Heart right ventricle (tissue), 16 donors: Measurements from ENCODE around the gene HIF3A. TPM values are rescaled to one million over a fixed set of nuclear protein-coding genes. Genes with fewer than 3 reads are reported as not detected.

Source experiments
- ATAC-seq, 8 donors: fragments of 200-7000 bp; cut with Tn5 transposase; one replicate each; pipeline ENCODE4 v1.9.1; 2020; ENCODE audit warnings: mild to moderate bottlenecking in 8 of 8, moderate library complexity in 8 of 8, moderate number of reproducible peaks in 1 of 8
- DNase-seq, 2 donors: peaks; one replicate each; pipeline ENCODE4 v3.0.0-alpha.2; 2020
- H3K27ac ChIP-seq, 10 donors: fragments of 200-600 bp; sonication (generic) in 2 of 10; one replicate each; pipeline versions ENCODE4 v1.5.0 to v1.8.0; 2020 to 2022; ENCODE audit warnings: mild to moderate bottlenecking in 3 of 10
- H3K27me3 ChIP-seq, 7 donors: fragments of 200-600 bp; one replicate each; pipeline ENCODE4 v1.8.0; 2021 to 2022; ENCODE audit warnings: mild to moderate bottlenecking in 2 of 7
- H3K36me3 ChIP-seq, 9 donors: fragments of 200-600 bp; sonication (generic) in 1 of 9; one replicate each; pipeline versions ENCODE4 v1.5.0 to v1.8.0; 2020 to 2022; ENCODE audit warnings: mild to moderate bottlenecking in 2 of 9
- H3K4me1 ChIP-seq, 9 donors: fragments of 200-600 bp; sonication (generic) in 1 of 9; one replicate each; pipeline versions ENCODE4 v1.5.0 to v1.8.0; 2020 to 2022; ENCODE audit warnings: mild to moderate bottlenecking in 4 of 9
- H3K4me3 ChIP-seq, 10 donors: fragments of 200-600 bp; sonication (generic) in 2 of 10; one replicate each; pipeline versions ENCODE4 v1.5.0 to v1.8.0; 2020 to 2022; ENCODE audit warnings: mild to moderate bottlenecking in 7 of 10, moderate library complexity in 2 of 10
- H3K9me3 ChIP-seq, 11 donors: fragments of 200-600 bp in 10 of 11; sonication (generic) in 2 of 11; one replicate each; pipeline versions ENCODE4 v1.5.0 to v1.8.0; 2013 to 2022; ENCODE audit warnings: mild to moderate bottlenecking in 2 of 11, control low read depth in 1 of 11, moderate library complexity in 1 of 11
- WGBS, 2 donors: extraction: QIAGEN DNeasy Blood & Tissue Kit; methylation state at CpG; one replicate each; pipeline ENCODE4 v1.1.7; 2013; ENCODE audit warnings: inconsistent platforms in 1 of 2; 5-methylcytosine and 5-hydroxymethylcytosine counted together
- intact Hi-C, 10 donors: fragments of 100-400 bp; cut with DNase I; formaldehyde crosslinking; loops; one replicate each; pipeline versions ENCODE4 v1.11.1 to v1.14.2; 2022
- polyA plus RNA-seq, 2 donors: library from polyadenylated mRNA; stranded (reverse); fragments of 200-250 nt; gene quantifications; one replicate each; pipeline ENCODE4 v1.2.3, GENCODE V29; 2013
- total RNA-seq, 10 donors: library from RNA; stranded (reverse); fragmentation: NEBNext Ultra II Directional in 3 of 10; extraction: Animal tissue kit (Norgen Biotek cat#: 25700) in 3 of 10; gene quantifications; one replicate each; pipeline versions ENCODE4 v1.2.1 to v1.2.4, GENCODE V29; 2021 to 2023
- TF ChIP-seq, protein P1 (sequence below), 9 donors: fragments of 200-600 bp; sonication (generic) in 2 of 9; IDR thresholded peaks; one replicate each; pipeline versions ENCODE4 v1.5.0 to v1.8.0; 2021 to 2022; ENCODE audit warnings: antibody characterized with exemption in 9 of 9, mild to moderate bottlenecking in 5 of 9, moderate library complexity in 1 of 9
- donor health status: Arrhythmogenic right ventricular cardiomyopathy.
- donor health status: ischemic (EF 13 %, LVEDD 7.1; RV severe dilation, severe dysfunction).
- donor health status: healthy with polysubstance abuse.
- donor health status: DM: no; HTN: yes; CAD: no.
- donor health status: DM: no; HTN: no; CAD: no.
- donor health status: ischemic (EF 25% LVEDD 6.9; RV normal size, moderate dysfunction).
- donor health status: ischemic (EF 25% LVEDD 5.7; RV mildly dilated, moderate dysfunction).
- donor health status: healthy.
- donor health status: DM: yes; HTN: yes; CAD: no.
- donor health status: Ischemic cardiomyopathy.
- donor health status: ischemic (EF 35%, LVEDD 5.7; RV mildly dilated, moderate dysfunction).
- donor health status: nonischemic (EF 11% LVEDD 7.7; RV severe dilation, severe dysfunction).
- donor health status: DM: yes; HTN: yes; CAD: no.
- donor health status: PGD.
- donor health status: ischemic (EF 29% LVEDD 5.4; RV normal size, mild dysfunction).
- donor health status: nonischemic (EF 23%, LVEDD 6.1; RV moderate dilation, normal function).

HIF3A gene
- total and polyA plus RNA-seq, 12 donors: 22.7 to 204 (median 48.9) TPM

DNA sequence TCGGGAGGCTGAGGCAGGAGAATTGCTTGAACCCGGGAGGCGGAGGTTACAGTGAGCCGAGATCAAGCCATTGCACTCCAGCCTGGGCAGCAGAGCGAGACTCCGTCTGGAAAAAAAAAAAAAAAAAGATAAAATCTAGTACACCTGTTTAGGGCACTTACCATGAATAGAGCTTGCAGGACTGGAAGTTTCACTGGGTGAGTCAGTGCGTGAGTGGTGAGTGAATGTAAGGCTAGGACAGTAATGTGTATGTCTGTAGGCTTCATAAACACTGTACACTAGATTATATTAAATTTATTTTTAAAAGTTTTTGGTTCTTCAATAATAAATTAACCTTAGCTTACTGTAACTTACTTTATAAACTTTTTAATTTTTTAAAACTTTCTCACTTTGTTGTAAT is 73.0 kb downstream of the HIF3A start:
- 91 to 93% methylated on average over 7 of the region's 7 CpGs for WGBS, 2 donors
- no peak for ATAC-seq

GRCh38 chr19:46371371-46371901 is 74.6 kb downstream of the HIF3A start:
- intact Hi-C loops: no loop called here
- peaks cover 15 to 59% (median 45%) of the 10 kb centered on the region in 9 donors for H3K4me1 ChIP-seq
- H3K4me3 ChIP-seq: no peak overlapping the region
- H3K27me3 ChIP-seq: no peaks in the 10 kb centered on the region
- WGBS, 2 donors: 58 to 73% methylated on average over 10 of the region's 10 CpGs
- DNase-seq (no peak), ATAC-seq (no peak)
- peak overlapping the region in 3 of 10 donors; percentile 25 to 51 (median 35) for H3K27ac ChIP-seq
- TF ChIP-seq, protein P1, sequence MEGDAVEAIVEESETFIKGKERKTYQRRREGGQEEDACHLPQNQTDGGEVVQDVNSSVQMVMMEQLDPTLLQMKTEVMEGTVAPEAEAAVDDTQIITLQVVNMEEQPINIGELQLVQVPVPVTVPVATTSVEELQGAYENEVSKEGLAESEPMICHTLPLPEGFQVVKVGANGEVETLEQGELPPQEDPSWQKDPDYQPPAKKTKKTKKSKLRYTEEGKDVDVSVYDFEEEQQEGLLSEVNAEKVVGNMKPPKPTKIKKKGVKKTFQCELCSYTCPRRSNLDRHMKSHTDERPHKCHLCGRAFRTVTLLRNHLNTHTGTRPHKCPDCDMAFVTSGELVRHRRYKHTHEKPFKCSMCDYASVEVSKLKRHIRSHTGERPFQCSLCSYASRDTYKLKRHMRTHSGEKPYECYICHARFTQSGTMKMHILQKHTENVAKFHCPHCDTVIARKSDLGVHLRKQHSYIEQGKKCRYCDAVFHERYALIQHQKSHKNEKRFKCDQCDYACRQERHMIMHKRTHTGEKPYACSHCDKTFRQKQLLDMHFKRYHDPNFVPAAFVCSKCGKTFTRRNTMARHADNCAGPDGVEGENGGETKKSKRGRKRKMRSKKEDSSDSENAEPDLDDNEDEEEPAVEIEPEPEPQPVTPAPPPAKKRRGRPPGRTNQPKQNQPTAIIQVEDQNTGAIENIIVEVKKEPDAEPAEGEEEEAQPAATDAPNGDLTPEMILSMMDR (IDR thresholded peaks at IDR 0.05): no peak
- H3K36me3 ChIP-seq: peaks cover 0 to 60% (median 7%) of the 10 kb centered on the region in 9 donors
- H3K9me3 ChIP-seq: no peaks in the 10 kb centered on the region

More for the DNA sequence above, 73.0 kb downstream of the HIF3A start:
- Histone ChIP-seq H3K36me3 (peaks cover 0 to 58% (median 2%) of the 10 kb centered on the region in 9 donors), H3K27me3 (no peaks in the 10 kb centered on the region), H3K27ac (no peak overlapping the region), H3K4me1 (peaks cover 17 to 64% (median 45%) of the 10 kb centered on the region in 9 donors), H3K9me3 (no peaks in the 10 kb centered on the region), H3K4me3 (no peak overlapping the region)
- TF ChIP-seq, protein P1 (IDR thresholded peaks at IDR 0.05): no peak
- DNase-seq: no peak
- intact Hi-C loops: no loop called here

- H3K27ac ChIP-seq: peak overlapping the region in 9 of 10 donors; percentile 2 to 80 (median 66)
- no peaks in the 10 kb centered on the region for H3K9me3 ChIP-seq
- no peak overlapping the region for H3K4me3 ChIP-seq
- TF ChIP-seq, protein P1 (IDR thresholded peaks at IDR 0.05): peak in 4 of 9 donors; percentile 10 to 32 (median 14)
- peaks cover 15 to 53% (median 43%) of the 10 kb centered on the region in 9 donors for H3K4me1 ChIP-seq
- peaks cover 0 to 60% (median 18%) of the 10 kb centered on the region in 9 donors for H3K36me3 ChIP-seq
- ATAC-seq: peak in 3 of 8 donors; percentile 6 to 16 (median 13)
- H3K27me3 ChIP-seq: no peaks in the 10 kb centered on the region
- intact Hi-C loops: no loop called here
- WGBS, 2 donors: 61 to 65% methylated on average over 11 of the region's 11 CpGs
- no peak for DNase-seq
These were observed 76.2 kb downstream of the HIF3A start for GRCh38 chr19:46372901-46373490.

GRCh38 chr19:46373491-46374359 is 76.9 kb downstream of the HIF3A start:
- Histone ChIP-seq H3K27ac (peak overlapping the region in 9 of 10 donors; percentile 48 to 80 (median 66)), H3K4me3 (no peak overlapping the region), H3K27me3 (no peaks in the 10 kb centered on the region), H3K36me3 (peaks cover 0 to 61% (median 18%) of the 10 kb centered on the region in 9 donors), H3K9me3 (no peaks in the 10 kb centered on the region), H3K4me1 (peaks cover 15 to 61% (median 49%) of the 10 kb centered on the region in 9 donors)
- peak; percentile 80 to 84 for DNase-seq
- TF ChIP-seq, protein P1 (IDR thresholded peaks at IDR 0.05): peak in 1 of 9 donors; percentile 7
- WGBS, 2 donors: 41 to 50% methylated on average over 17 of the region's 17 CpGs
- intact Hi-C loops: no loop called here
- peak; percentile 78 to 87 (median 84) for ATAC-seq
